Muscle layer of colon (tissue), 2 donors: Measurements from ENCODE around the gene RAB20.
"Not testable (repeated sequence)": the region's sequence is repeated elsewhere in the genome, so short reads cannot be mapped to it uniquely, and the experiment has no call there.

Experiments used
- H3K27ac ChIP-seq: one replicate; pipeline ENCODE4 v1.7.0; 2013; ENCODE audit warnings: low read depth, mild to moderate bottlenecking, low read length, moderate library complexity
- H3K27me3 ChIP-seq, 2 donors: one replicate each; pipeline ENCODE4 v1.7.0; 2013; ENCODE audit warnings: low read length in 2 of 2, mild to moderate bottlenecking in 2 of 2; ENCODE audit not compliant: insufficient read depth in 2 of 2, control insufficient read depth in 1 of 2
- H3K36me3 ChIP-seq: one replicate; pipeline ENCODE4 v1.7.0; 2013; ENCODE audit warnings: mild to moderate bottlenecking, low read length; ENCODE audit not compliant: insufficient read depth
- H3K4me1 ChIP-seq: one replicate; pipeline ENCODE4 v1.7.0; 2013; ENCODE audit warnings: mild to moderate bottlenecking, low read length; ENCODE audit not compliant: insufficient read depth
- H3K4me3 ChIP-seq, 2 donors: one replicate each; pipeline ENCODE4 v1.7.0; 2013; ENCODE audit warnings: low read length in 2 of 2, low read depth in 1 of 2, mild to moderate bottlenecking in 1 of 2, moderate library complexity in 1 of 2
- H3K9ac ChIP-seq: one replicate; pipeline ENCODE4 v1.7.0; 2013; ENCODE audit warnings: low read length
- H3K9me3 ChIP-seq: one replicate; pipeline ENCODE4 v1.7.0; 2013; ENCODE audit warnings: mild to moderate bottlenecking, low read length
- donor health status: abdominal sarcoma.
- donor health status: Adenocarcinoma of cecum.

The RAB20 gene

DNA sequence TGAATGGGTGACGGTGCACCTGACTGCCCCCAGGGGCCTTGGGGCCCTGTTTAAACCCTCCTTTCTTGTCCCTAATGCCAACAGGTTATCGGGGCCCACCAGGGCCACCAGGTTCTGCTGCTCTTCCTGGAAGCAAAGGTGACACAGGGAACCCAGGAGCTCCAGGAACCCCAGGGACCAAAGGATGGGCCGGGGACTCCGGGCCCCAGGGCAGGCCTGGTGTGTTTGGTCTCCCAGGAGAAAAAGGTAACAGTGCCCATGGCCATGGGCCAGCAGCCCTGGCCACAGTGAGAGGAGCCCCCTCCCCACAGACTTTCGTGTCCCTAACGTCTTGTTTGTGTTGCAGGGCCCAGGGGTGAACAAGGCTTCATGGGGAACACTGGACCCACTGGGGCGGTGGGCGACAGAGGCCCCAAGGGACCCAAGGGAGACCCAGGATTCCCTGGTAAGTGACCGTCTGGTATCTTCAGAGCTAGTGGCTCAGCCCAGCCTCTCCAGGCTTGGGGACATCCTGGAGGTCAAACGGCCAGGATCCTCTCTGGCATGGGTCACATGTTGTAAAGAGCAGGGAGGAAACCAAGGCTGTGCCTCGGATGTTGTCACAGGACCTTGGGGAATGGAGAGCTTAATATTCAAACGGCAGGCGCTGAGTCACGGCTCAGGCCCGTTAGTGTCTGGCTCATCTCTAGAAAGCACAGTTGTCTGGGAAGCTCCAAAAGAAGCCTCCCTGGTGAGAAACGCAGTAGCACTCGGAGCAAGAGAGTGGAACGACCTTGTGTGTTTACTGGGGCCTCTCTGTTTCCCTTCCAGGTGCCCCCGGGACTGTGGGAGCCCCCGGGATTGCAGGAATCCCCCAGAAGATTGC lies 58.3 kb downstream of the RAB20 start:
- H3K36me3 ChIP-seq, result peaks cover 83% of the 10 kb centered on the region
- no peak overlapping the region for H3K9ac ChIP-seq
- no peaks in the 10 kb centered on the region for H3K27me3 ChIP-seq
- no peak overlapping the region for H3K27ac ChIP-seq
- H3K9me3 ChIP-seq, result no peaks in the 10 kb centered on the region
- peaks cover 18% of the 10 kb centered on the region for H3K4me1 ChIP-seq
- no peak overlapping the region for H3K4me3 ChIP-seq

DNA sequence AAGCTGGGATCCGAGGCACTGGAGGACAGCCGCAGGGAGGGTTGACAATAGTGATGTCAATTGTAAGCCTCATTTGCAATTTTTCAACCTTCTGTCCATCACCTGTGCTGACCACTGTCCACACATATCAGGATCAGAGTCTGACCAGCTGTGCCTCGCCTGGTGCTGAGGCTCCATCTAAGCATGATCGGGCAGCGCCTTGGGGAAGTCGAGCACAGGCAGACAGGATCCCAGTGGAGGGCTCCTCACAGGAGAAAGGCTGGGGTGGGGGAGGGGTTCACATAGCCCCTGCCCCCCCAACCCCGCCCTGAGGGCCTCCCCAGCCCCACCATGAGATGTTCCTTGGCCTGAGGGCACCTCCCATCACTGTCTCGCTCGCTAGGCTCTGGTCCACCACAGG lies 60.3 kb downstream of the RAB20 start:
- Histone ChIP-seq H3K9me3 (no peaks in the 10 kb centered on the region), H3K36me3 (peaks cover 86% of the 10 kb centered on the region), H3K27ac (no peak overlapping the region), H3K9ac (no peak overlapping the region), H3K27me3 (no peaks in the 10 kb centered on the region), H3K4me1 (peaks cover 4% of the 10 kb centered on the region), H3K4me3 (no peak overlapping the region)

DNA sequence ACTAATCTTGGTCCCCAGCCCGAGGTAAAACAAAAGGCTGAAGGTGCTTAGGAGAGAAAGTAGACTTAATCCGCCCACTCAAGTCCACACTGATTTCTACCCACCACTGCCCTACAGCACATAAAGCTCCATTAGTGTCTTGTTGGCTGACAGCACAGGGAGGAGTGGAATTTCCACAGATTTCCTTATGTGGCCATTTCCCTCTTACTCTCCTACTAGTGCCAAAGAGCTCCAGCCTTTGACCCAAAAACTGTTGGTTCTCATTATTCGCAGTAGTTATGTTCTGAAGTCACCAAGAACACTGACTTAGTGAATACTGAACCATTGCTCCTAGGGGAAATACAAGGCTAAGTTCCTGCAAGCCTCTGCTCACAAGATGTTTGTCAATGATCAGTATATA lies 61.2 kb downstream of the RAB20 start:
- H3K27me3 ChIP-seq, result no peaks in the 10 kb centered on the region
- H3K4me1 ChIP-seq, result no peaks in the 10 kb centered on the region
- no peak overlapping the region for H3K9ac ChIP-seq
- H3K27ac ChIP-seq, result no peak overlapping the region
- no peaks in the 10 kb centered on the region for H3K9me3 ChIP-seq
- H3K4me3 ChIP-seq, result no peak overlapping the region
- H3K36me3 ChIP-seq, result peaks cover 93% of the 10 kb centered on the region

DNA sequence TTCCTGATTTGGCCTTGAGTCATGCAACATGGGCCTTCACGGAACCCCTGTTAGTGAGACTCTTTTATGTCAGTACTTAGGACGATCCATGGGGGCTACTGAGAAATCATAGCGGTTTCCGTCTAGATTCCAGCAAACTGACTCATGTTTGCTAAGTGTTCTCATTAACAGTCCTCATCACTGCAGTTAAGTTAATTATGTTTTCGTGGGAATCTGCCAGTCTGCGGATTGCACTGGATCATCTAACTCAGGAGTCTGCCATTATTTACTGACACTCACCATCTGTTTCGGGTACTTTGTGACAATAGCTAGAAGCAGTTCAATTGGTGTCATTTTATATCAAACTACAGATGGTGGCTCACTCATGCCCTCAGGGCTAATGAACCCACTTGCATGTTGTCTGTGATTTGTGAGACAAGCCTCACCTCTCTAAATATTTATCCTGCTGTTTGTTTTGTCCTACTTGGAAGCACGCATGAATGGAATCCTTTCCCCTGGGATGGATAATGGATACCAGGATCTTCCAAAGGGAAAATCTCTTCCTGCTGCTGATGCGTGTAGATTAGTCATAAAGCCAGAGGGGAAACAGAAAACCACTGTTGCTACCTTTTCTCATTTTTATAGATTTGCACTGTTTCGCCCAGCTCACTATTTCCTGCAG lies 61.8 kb downstream of the RAB20 start:
- Histone ChIP-seq H3K4me3 (no peak overlapping the region), H3K9ac (no peak overlapping the region), H3K36me3 (peaks cover 99% of the 10 kb centered on the region), H3K9me3 (no peaks in the 10 kb centered on the region), H3K4me1 (no peaks in the 10 kb centered on the region), H3K27ac (no peak overlapping the region), H3K27me3 (no peaks in the 10 kb centered on the region)

GRCh38 chr13:110498765-110499164 lies 62.8 kb downstream of the RAB20 start:
- no peak overlapping the region for H3K4me3 ChIP-seq
- H3K36me3 ChIP-seq, result peaks cover 98% of the 10 kb centered on the region
- H3K4me1 ChIP-seq, result no peaks in the 10 kb centered on the region
- H3K9ac ChIP-seq, result no peak overlapping the region
- H3K27ac ChIP-seq, result no peak overlapping the region
- H3K27me3 ChIP-seq, result no peaks in the 10 kb centered on the region
- no peaks in the 10 kb centered on the region for H3K9me3 ChIP-seq

DNA sequence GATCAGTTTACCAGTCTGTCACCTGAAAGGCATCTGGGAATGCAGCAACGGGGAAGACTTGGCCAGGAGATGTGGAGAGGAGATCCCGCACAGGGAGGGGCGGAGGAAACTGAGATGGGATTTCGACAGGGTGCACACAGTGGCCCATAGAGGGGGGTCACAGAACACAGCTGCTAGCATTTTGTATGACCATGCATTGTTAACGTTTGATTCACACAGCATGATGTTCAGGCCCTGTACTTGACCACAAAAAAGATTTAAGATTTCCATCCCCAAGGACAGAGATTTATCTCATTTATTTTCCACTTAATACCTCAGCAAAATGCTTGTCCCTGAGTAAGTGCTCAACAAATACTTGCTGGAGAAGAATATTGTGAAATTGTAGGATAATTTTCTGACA lies 63.2 kb downstream of the RAB20 start:
- Histone ChIP-seq H3K36me3 (peaks cover 98% of the 10 kb centered on the region), H3K9ac (no peak overlapping the region), H3K27me3 (no peaks in the 10 kb centered on the region), H3K4me1 (no peaks in the 10 kb centered on the region), H3K9me3 (no peaks in the 10 kb centered on the region), H3K27ac (no peak overlapping the region), H3K4me3 (no peak overlapping the region)

- peaks cover 98% of the 10 kb centered on the region for H3K36me3 ChIP-seq
- not testable (repeated sequence) for H3K4me3 ChIP-seq, H3K4me1 ChIP-seq, H3K27me3 ChIP-seq, H3K27ac ChIP-seq, H3K9me3 ChIP-seq, H3K9ac ChIP-seq
These were observed 63.6 kb downstream of the RAB20 start for GRCh38 chr13:110497896-110498295.

DNA sequence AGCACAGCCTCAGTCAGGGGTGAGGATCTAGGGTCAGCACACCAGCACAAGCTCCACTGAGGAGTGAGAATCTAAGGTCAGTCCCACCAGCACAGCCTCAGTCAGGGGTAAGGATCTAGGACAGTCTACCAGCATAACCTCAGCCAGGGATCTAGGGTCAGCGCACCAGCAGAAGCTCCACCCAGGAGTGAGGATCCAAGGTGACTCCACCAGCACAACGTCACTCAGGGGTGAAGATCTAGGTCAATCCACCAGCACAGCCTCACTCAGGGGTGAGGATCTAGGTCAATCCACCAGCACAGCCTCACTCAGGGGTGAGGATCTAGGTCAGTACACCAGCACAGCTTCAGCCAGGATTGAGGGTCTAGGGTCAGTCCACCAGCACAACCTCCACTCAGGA lies 64.5 kb downstream of the RAB20 start:
- H3K9ac ChIP-seq, result no peak overlapping the region
- no peaks in the 10 kb centered on the region for H3K9me3 ChIP-seq
- peaks cover 98% of the 10 kb centered on the region for H3K36me3 ChIP-seq
- H3K4me3 ChIP-seq, result no peak overlapping the region
- no peaks in the 10 kb centered on the region for H3K27me3 ChIP-seq
- no peaks in the 10 kb centered on the region for H3K4me1 ChIP-seq
- H3K27ac ChIP-seq, result no peak overlapping the region

DNA sequence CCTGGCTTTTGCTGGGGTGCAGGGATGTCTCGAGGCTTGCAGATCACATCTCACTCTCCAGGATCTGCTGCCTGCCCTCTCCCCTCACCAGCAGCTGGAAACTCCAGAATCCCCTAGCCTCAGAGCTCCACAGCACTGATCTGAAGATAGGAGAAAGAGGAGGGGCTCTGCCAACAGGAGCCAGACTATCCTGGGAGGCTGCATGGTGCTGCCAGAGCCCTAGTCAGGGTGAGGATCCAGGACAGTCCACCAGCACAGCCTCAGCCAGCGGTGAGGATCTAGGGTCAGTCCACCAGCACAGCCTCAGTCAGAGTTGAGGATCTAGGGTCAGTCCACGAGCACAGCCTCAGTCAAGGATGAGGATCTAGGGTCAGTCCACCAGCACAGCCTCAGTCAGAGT lies 65.2 kb downstream of the RAB20 start:
- no peaks in the 10 kb centered on the region for H3K9me3 ChIP-seq
- no peak overlapping the region for H3K9ac ChIP-seq
- H3K27ac ChIP-seq, result no peak overlapping the region
- H3K27me3 ChIP-seq, result no peaks in the 10 kb centered on the region
- H3K36me3 ChIP-seq, result peaks cover 98% of the 10 kb centered on the region
- H3K4me3 ChIP-seq, result no peak overlapping the region
- H3K4me1 ChIP-seq, result no peaks in the 10 kb centered on the region

DNA sequence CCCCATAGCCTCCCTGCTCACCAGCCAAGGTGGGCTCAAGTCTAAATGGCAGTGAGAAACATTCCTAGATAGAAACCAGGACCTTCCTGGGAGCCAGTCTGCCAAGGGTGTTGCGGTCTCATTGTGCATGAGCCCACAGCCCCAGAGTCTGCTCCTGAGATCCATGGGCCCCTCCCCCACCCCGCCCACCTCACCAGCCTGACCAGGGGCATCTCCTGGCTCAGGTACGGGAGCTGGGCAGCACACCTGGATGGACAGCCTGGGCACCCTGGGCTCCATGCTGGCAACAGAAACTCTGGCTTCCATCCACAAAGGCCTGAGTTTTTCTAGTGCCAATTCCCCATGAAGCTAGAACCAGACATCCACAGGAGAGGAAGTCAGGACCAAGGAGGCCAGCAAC lies 65.6 kb downstream of the RAB20 start:
- H3K4me3 ChIP-seq, result no peak overlapping the region
- H3K9me3 ChIP-seq, result no peaks in the 10 kb centered on the region
- H3K27ac ChIP-seq, result no peak overlapping the region
- no peaks in the 10 kb centered on the region for H3K27me3 ChIP-seq
- peaks cover 98% of the 10 kb centered on the region for H3K36me3 ChIP-seq
- H3K9ac ChIP-seq, result no peak overlapping the region
- no peaks in the 10 kb centered on the region for H3K4me1 ChIP-seq

- H3K4me1 ChIP-seq, result no peaks in the 10 kb centered on the region
- no peaks in the 10 kb centered on the region for H3K9me3 ChIP-seq
- no peak overlapping the region for H3K4me3 ChIP-seq
- H3K27me3 ChIP-seq, result no peaks in the 10 kb centered on the region
- H3K9ac ChIP-seq, result no peak overlapping the region
- no peak overlapping the region for H3K27ac ChIP-seq
- H3K36me3 ChIP-seq, result peaks cover 98% of the 10 kb centered on the region
These were observed 66.1 kb downstream of the RAB20 start for GRCh38 chr13:110495376-110495775.

DNA sequence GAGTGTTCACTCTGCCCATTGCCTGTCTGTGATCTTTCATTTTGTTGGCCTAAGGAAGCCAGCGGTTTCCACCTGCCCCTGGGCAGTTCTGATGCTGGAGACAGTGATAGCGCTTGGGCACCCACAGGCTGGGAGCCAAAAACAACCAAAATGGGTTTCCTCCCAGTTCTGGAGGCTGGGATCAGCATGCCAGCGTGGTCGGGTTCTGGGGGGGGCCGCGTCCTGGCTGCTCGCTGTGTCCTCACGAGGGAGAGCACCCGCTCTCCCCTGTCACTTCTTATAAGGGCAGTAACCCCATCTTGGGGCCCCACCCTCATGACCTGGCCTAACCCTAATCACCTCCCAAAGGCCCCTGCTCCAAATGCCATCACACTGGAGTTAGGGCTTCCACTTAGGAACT lies 67.9 kb downstream of the RAB20 start:
- H3K4me1 ChIP-seq, result no peaks in the 10 kb centered on the region
- H3K9ac ChIP-seq, result no peak overlapping the region
- no peak overlapping the region for H3K27ac ChIP-seq
- H3K4me3 ChIP-seq, result no peak overlapping the region
- H3K36me3 ChIP-seq, result peaks cover 98% of the 10 kb centered on the region
- H3K27me3 ChIP-seq, result no peaks in the 10 kb centered on the region
- no peaks in the 10 kb centered on the region for H3K9me3 ChIP-seq
